Measurements from ENCODE around the gene ITGB2. TPM values are rescaled to one million over a fixed set of nuclear protein-coding genes. Genes with fewer than 3 reads are reported as not detected.

ITGB2 gene
- 0.20 and 0.22 TPM in 2 replicates for total RNA-seq

DNA sequence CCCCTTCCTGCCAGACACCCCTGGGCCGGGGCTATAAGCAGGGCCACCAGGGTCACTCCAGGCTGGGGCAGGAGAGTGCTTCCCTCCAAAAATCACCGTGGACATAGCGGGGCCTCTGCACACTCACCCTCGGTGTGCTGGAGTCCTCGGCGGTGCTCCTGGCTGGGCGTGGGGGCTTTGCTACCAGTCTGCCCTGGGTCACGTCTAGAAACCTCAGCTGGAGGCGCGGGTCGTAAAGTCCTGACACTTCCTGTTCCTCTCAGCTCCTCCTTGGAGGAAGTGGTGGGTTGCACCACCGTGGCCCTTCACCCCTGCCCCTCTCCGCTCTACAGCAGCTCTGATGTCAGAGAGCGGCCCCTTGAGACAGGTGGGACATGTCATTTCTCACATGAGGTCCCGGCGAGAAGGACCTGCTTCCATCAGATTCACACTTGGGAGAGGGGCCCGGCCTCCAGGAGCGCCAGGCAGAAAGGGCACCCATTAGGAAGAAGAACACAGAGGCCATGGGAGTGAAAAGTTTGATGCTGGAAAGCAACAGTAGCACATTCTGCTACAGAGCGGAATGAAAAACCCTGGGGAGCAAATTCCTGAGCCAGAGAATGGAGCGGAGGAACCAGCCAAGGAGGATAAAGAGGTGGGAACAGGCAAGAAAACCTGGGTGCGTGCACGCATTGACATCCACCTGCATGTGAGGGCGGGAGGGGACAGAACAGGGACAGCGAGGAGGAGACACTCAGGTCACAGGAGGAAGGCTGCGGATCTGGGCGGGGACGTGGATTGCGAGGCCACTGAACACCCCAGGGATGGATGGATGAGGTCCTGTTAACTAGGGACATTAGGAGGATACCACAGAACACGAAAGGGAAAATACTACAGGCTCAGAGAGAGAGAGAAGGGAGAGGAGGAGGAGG lies at the start of gene ITGB2:
Gene ITGB2 (minus strand): TSS at position 206 of the 911 bp plus-strand sequence. CDS start 10,117 bp downstream, outside the sequence.
- no peak for DNase-seq (ENCODE audit: low read depth in 2 of 2)

DNA sequence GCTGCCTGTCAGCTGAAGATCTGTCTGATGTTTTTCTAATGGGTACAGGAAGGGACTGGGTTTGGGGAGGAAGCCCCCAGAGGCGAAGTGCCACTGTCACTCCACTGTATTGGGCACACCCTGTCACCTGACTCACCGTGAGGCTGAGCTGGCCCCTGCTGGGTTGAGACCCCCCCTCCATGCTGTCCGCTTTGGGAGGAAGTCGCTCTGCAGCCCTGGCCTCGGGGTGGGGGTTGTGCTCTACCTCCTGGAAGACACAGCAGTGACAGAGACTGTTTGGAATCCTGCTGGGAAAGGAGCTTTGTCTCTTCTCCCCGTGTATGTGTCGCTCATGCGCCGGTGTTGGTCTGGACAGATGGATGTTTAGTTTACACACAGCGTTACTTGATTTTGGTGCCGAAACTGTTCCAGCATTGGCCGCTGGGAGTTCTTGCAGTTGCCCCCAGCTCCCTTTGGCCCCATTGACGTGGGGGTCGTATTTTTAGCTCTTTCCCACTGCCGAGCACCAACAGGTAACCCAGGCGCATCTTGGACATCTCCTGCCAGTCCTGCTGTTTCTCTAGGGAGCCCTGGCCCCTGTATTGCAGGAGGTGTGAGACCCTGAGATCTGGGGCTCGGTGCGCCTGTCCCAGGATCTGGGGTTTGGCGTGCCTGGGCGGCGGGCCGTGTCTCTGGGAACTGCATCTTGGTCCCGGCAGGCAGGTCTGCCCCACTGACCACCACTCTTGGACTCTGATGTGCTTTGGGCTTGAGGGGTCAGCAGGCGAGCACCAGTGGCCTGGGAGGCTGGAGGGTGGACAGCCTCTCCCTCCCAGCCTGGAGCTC lies 49.4 kb upstream of the ITGB2 start:
- DNase-seq (ENCODE audit: low read depth in 2 of 2): peak; percentile 43 to 50

DNA sequence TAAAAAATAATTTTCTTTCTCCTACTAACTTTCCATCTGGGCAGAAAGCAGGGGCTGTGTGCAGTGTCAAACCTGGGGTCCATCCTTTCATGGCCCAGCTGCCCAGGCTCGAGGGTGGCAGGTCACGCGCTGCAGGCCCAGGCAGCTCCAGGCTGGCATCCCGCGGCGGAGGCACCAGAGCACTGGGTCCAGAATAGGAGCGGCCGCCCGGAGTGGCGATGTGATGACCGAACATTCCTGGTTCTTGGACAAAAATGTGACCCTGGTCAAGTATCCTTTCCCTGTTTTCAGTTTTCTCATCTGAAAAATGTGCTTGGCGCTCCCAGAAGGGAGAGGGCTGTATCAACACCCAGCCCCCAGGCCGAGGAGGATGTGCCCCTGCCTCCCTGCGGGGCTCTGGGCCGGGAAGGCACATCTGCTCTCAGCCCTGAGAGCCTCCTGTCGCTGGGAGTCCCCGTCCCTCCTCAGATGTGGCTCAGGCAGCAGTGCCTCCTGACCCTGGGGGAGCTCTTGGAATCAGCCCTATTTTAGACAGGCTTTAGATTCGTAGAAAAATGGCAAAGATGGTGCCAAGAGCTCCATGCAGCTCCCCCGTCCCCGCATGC lies 48.5 kb upstream of the ITGB2 start:
- DNase-seq (ENCODE audit: low read depth in 2 of 2): no peak

DNA sequence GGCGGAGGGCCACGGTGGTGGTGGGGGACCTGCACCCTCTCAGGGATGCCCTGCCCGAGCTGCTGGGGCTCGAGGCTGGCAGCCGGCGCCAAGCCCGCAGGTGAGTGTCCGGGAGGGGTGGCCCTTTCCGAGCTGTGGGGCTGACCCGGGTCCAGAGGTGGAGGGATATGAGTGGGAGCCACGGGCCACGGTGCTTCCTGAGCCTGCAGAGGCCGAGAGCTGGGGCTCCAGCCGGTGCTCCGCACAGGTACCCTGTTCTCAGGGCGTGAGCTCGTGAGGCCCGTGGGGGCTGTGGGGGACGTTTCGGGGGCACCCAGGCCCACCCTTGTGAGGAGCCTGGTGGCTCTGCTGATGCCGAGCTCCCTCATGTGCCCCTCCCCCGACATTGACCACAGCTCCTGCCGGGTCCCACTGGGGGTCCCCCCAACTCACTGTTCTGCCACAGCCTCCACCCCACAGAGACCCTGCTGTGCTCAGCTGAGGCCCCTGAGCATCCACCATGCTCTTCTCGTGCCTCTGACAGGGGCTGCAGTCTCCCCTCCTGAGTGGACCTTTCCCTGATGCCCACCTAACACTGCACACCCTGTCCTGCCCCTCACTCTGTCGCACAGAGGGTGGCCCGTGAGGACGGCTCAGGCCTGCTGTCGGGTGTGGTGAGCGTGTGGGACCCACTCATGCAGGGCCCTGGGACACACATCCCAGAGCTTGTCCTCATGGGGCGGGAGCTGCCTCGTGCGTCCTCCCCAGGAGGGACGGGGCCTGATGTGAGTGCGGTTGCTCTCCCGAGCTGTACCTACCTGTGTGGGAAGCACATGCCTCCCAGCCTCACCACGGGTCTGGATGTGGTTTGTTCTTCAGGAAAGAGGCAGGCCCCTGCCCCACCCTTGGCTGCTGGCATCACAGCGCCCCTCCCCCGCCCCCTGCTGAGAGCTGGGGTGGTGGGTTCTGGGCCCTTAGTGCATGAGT lies 46.7 kb upstream of the ITGB2 start:
- no peak for DNase-seq (ENCODE audit: low read depth in 2 of 2)

DNA sequence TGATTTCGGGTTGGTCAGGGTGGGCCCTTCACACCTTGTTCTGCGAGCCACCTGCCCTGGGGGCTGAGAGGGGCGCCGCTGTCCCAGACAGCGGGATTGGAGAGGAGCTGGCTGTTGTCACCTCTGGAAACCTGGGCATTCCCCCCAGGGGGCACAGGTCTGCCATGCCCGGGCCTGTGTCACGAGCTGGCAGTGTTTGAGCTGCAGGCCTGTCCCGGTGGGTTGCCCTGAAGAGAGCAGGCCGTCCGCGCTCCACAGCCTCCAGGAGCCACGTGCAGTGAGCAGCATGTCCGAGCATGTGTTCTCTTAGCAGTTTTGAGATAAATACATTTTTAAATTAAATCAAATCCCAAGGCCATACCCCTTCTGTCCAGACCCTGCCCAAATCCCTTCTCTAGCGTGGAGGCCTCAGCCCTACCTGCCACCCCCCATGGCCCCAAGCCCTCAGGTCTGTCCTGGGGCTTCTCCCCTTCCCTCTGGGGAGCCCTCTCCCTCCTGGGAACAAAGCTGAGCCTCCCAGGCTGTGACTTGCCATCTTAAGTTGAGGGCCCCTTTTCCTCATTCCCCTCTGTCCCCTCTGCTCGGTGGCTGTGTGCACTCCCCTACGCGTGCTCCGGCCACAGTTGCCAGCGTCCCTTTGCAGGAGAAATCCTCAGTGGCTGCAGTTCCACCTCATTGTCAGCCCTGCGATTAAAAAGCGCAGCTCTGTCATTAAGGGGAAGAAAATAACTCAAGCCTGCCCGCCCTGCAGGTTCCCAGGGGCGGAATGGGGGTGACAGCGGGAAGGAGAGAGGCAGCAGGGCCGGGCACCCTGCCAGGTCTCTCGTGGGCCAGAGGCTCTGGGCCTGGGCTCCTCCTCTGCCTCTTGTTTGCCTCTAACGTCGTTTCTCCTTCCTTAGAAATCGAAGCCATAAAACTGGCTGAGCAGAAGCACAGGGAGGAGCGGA lies 45.7 kb upstream of the ITGB2 start:
- peak in 1 of 2 donors; percentile 23 for DNase-seq (ENCODE audit: low read depth in 2 of 2)

DNA sequence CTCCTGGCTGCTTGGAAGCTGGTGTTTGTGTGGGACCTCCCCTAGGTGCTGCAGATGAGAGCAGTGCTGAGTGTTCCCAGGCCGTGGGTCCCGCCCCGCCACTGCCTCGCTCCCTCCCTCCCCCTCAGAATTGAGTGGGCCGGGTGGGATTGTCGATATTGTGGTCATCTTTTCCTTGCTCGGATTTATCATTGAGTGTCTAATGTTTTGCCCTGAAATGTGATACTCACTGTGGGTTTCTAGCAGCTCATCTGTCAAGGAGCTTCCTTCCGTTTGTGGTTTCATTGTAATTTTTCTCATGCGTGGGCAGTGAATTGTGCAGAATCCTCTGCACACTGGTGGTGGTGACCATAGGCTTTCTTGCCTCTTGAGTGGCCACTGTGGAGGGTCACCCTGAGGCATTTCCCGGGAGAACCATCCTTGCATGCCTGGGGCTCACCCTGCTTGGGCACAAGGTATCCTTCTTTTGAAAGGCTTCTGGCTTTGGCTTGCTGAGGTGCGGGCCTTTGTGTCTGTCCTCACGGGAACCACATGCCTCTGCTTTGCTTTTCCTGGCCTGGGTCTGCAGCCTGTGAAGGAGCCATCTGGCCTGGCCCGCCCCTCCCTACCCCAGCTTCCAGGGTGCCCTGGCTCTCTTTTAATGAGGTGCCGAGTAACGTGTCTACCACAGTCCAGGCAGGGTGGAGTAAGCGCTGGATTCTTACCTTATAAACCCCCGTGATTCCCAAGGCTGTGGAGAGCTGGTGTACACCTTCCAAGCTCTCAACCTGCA lies 44.7 kb upstream of the ITGB2 start:
- DNase-seq (ENCODE audit: low read depth in 2 of 2): no peak

DNA sequence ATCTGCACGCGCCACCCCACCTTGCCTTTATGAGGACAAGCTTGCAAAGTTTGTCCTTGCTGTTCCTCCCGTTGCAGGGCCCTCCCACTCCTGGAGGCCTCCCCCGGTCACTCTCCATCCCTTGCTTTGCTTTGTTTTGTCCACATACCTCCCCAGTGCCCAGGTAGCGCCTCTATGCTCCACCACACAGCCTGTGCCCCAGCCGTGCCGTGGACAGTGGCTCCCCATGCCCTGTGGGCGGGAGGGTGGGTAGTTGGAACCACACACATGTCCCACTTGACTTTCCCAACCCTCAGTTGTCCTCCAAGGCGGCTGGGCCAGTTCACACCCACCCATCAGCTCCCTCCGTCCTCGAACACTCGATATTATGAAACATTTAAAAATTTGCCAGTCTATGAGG lies 43.7 kb upstream of the ITGB2 start:
- no peak for DNase-seq (ENCODE audit: low read depth in 2 of 2)

DNA sequence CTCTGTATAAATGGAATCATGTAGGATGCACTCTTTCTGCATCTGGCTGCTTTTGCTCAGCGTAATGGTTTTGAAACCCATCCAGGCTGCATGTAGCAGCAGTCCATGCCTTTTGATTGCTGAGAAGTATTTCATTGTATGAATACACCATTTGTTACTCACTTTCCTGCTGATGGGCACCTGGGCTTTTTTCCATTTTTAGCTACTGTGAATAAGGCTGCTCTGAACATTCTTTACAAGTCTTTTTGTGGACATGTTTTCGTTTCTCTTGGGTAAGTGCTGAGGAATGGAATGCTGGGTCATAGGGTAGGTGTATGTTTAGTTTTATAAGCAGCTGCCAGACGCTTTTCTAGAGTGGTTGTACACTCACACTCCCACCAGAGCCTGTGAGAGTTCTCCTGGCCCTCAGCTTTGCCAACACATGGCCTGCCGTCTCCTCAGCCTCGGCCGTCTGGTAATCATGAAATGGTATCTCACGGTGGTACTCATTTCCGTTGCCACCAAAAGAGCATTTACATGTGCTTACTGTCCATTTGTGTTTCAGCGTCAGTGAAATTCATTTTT lies 41.8 kb upstream of the ITGB2 start:
- DNase-seq (ENCODE audit: low read depth in 2 of 2): peak; percentile 79 to 98

DNA sequence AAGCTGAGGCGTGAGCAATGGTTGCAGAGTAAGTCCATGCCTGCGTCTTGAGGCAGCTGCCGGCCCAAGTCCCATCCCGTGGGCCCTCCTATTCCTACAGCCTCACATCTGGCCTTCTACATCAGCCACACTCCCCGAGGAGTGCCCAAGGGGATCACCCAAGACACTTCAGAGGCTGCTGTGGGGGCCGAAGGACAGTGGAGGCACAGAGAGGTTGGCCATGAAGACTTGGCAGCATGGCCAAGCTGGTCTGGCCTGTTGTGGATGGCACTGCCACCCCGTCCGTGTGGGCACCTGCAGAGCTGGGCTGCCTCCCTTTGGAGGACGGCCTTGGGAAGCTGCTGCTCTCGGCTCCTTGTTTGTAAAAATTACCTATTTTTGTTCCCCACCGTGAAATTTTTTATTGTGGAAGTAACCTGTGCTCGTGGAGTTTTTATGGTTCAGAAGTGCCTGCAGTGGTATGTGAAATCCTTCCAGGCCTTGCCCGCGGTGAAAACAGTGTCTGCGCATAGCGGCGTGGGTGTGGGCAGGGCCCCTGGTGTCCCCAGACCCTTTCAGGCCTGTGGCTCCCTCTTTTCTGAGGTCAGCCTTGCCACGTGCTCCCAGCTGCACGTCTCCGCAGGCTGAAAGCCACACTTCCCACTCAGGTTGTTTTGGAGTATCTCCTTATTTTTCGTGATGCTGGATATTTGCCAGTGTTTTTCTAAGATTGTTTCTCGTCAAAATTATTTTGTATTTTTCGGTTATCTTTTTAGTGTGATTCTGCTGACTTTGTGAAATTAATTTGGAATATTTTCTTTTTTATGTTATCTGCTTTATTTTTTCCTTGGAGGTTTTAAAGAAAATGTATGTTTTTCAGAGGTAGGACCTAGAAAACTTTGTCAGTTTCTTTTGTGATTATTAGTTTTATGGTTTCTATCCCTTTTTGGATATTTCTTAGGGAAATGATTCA lies 39.7 kb upstream of the ITGB2 start:
- DNase-seq (ENCODE audit: low read depth in 2 of 2): no peak

DNA sequence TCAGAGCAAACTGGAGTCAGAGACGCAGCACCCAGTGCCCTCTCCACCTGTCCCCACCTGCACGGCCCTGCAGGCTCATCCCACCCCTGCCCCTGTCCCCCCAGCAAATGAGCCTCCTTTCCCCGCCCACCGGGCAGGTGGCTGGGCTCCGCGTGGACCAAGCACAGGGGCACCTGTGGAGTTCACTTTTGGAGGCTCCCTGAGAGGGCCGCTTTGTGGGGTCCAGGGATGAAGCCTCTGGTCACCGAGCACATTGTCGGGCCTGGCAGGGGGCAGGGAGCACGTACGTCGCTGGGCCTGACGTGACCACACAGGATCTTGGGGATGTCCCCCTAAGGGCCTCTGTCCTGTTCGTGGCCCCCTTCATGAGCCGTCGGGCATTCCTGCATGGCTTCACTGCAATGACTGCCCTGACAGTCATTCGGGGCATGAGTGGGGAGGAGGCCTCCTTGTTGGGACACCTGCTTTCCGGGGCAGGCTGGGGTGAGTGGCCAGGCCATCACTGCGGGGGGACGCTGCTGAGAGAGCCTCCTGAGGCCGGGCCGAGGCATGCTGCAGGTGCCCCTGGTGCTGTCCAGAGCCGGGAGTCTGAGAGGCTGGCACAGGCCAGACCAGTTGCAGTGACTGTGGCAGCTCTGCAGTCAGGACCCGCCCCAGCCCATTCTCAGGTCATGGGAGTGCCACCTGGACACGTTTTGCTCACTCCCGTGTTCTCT lies 38.8 kb upstream of the ITGB2 start:
- DNase-seq (ENCODE audit: low read depth in 2 of 2): no peak

DNA sequence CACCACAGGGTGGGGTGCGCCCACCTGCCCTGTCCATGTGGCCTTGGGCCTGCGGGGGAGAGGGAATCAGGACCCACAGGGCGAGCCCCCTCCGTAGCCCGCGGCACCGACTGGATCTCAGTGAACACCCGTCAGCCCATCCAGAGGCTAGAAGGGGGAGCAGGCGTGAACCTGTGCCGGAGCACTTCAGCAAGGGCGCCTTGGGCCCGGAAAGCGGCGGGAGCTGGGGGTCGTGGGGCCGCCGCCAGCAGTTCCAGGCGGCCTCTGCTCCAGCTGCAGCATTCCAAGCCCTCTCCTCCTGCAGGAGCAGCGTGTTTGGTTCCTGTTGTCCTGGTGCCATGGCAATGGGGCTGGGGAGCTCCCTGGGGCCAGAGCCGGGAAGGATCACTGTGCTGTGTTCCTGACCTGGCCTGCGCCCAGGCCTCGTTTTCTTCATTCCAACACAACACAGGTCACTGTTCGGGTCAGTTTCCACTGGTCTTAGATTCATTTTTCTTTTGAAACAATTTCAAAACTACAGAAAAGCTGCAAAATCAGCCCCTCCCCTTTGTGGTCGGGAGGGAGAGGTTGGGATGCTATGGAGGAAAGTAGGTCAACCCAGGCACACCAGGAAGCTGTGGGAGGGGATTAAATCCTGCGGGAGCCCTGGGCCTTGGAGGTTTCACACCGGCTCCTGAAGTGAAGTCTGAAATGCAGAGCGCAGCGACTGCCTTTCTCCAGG lies 37.9 kb upstream of the ITGB2 start:
- DNase-seq (ENCODE audit: low read depth in 2 of 2): peak; percentile 94 to 96

DNA sequence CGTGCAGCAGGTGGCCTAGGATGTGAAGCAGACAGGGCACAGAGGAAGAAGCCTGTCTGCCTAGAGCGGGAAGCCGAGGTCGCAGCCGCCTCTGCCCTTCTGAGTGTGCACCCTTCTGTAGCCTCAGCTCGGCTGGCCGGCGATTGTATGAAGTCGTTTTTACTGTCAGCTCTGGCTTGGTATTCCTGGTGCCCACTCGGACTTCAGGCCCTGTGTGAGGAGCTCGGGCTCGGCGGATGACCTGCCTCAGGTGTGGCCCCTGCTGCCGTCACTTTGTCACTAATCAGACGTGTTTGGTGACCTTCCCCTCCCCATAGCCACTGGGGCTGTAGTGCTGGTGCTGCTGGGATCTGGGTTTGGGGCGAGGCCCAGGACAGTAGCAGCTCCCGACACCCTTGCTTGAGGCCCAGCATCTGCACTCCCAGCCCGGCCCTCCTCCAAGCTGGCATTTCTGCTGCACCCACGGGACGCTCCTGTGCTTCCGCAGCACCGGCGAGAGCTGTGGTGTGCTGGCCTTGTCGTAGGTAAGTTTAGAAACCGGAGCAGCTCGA lies 37.3 kb upstream of the ITGB2 start:
- no peak for DNase-seq (ENCODE audit: low read depth in 2 of 2)

DNA sequence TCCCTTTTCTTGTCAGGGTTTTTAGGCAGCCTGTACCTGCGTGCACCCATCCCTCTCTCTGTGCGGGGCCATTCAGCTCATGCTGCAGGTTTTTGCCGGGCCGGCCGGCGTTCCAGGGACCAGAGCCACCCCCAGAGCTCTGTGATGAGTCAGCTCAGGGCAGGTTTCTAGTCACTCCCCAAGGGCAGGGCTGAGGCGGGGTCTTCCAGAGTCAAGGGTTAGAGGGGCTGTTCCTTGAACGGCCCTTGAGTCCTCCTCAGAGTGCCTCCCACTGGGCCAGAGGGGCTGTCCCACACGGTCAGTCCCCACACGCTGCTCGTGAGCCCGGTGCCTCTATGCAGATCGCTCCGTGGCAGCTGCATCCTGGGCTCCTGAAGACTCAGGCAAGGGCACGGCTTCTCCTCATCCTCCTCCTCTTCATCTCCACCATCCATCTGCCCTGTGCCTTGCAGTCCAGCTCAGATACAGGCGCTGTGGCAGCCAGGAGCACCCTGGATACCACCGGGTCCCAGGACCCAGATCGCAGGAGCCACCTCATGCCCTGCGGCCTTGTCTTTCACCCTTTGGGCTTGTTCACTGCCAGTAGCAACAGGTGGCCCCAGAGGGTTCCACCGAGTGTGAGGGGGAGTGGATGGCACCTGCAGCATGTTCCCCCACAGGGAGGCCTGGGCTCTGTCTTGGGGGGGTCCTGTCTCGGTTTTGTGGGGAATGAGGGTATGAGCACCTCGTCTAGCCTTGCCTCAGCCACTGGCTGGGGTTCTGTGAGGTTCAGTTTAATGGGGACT lies 36.5 kb upstream of the ITGB2 start:
- no peak for DNase-seq (ENCODE audit: low read depth in 2 of 2)

DNA sequence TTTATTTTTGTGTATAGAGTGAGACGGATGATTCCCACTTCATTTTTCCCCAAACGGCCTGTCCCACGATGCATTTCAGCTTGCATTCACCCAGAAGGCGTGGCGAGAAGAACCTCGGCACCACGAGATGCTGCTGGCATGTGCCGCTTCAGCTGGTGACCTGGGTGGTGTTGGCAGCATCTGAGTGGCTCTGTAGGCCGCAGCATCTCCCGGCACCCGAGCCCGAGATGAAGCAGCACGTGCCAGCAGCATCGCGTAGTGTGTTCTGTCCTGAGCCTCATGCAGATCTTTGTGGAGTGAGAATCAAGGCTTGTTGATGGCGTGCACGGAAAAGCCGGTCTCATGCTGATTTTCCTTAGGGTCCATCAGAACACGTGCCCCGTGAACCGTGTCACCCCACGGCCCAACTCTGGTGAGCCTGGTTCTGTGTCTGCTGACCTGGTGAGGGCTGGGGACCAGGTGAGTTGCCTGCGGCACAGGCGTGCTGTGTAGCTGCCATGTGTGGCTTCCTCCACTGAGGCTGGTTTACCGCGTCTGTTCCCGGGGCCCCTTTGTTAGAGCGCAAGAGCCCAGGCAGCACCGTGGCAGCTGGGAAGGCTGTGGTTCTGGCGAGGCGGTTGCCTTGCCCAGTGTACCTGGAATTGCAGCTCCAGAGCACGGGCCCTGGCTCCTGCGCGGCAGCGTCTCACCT lies 35.8 kb upstream of the ITGB2 start:
- DNase-seq (ENCODE audit: low read depth in 2 of 2): no peak

Measured in lung microvascular endothelial cell (primary cell).